H1 (cell line): ENCODE measurements around the gene DSP. TPM values are rescaled to one million over a fixed set of nuclear protein-coding genes. Genes with fewer than 3 reads are reported as not detected.

Source experiments
- POLR2A ChIP-seq, 2 experiments: IDR thresholded peaks; 1 replicate in 1 of 2; 2 replicates in 1 of 2; pipeline ENCODE4 v1.6.1; 2011; ENCODE audit warnings: low read depth in 2 of 2, low read length in 2 of 2, mild to moderate bottlenecking in 2 of 2; ENCODE audit errors: control extremely low read depth in 1 of 2
- SP2 ChIP-seq: IDR thresholded peaks from 2 replicates; pipeline ENCODE4 v1.6.1; 2012; ENCODE audit warnings: mild to moderate bottlenecking, low read length, inconsistent platforms
- polyA plus RNA-seq, 7 experiments: library from polyadenylated mRNA; depleted of rRNA in 3 of 7; stranded (reverse) in 5 of 7; unstranded in 2 of 7; fragments of >200 nt in 5 of 7; fragments of 200-250 nt in 2 of 7; gene quantifications; 1 replicate in 5 of 7; 2 replicates in 1 of 7; 4 replicates in 1 of 7; pipeline versions ENCODE4 v1.2.1 to v1.2.3, GENCODE V29; 2011 to 2013; ENCODE audit warnings: missing spikeins in 2 of 7, mixed read lengths in 2 of 7
- total RNA-seq: library from RNA; stranded (reverse); fragmentation: NEBNext Ultra II Directional; extraction: Animal tissue kit (Norgen Biotek cat#: 25700); gene quantifications from 2 replicates; pipeline ENCODE4 v1.2.1, GENCODE V29; 2021
- TF ChIP-seq, protein P1 (sequence below): IDR thresholded peaks from 2 replicates; pipeline ENCODE4 v1.6.1; 2011; ENCODE audit warnings: low read depth, mild to moderate bottlenecking, low read length; ENCODE audit not compliant: insufficient read depth

DSP gene
- total and polyA plus RNA-seq, 2 of the 8 experiments (the other 6 are each of a cell fraction or from before 2014, with no cell fraction given): 14.3 to 48.5 TPM

DNA sequence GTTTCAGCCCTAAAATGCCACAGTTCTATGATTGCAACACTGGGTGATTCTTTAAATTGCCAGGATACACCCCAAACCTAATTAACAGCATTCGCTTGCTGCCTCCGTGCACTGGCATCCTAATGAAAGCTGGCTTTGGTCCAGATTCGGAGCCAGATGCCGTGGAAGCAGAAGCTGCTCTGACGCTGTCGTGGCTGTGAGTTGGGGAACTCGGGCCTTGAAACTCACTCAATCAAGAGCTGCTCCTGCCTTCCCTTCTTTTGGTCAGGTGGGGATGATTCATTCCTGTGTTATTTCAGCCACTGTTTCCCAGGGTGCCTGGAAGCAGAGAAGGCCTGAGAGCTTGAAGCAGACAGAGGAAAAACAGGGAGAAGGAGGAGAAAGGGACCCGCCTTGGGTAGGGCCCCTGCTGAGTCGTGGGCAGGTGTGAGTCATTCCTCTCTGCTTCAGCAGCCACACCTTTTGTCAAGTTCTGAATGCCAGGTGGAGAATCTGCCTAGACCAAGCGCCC is 36.2 kb upstream of the DSP start (continued):
- TF ChIP-seq SP2: no peak
- TF ChIP-seq POLR2A (IDR thresholded peaks at IDR 0.05; ENCODE audit: control extremely low read depth in 1 of 2, low read depth in 2 of 2, low read length in 2 of 2): peak in 1 of 2 experiments; percentile 23; a peak in 1 of 3 replicates
- TF ChIP-seq, protein P1, sequence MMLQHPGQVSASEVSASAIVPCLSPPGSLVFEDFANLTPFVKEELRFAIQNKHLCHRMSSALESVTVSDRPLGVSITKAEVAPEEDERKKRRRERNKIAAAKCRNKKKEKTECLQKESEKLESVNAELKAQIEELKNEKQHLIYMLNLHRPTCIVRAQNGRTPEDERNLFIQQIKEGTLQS: 0 out of 2 replicates have a peak, but pooled peaks have one; percentile 2
